DOHH2 (cell line): ENCODE measurements around the gene DNAH3.

Experiments used
- H3F3A ChIP-seq: fragments of 200-600 bp; sonication (generic), shearing (Covaris generic); 2 replicates; pipeline ENCODE4 v1.6.0; 2016; ENCODE audit warnings: antibody characterized with exemption, mild to moderate bottlenecking; ENCODE audit not compliant: control insufficient read depth, insufficient read depth
- H3K27ac ChIP-seq: fragments of 200-600 bp; sonication (generic); 2 replicates; pipeline ENCODE4 v1.5.1; 2014; ENCODE audit warnings: low read depth, mild to moderate bottlenecking, low read length, moderate library complexity
- H3K27me3 ChIP-seq: fragments of 200-600 bp; sonication (generic); 2 replicates; pipeline ENCODE4 v1.6.1; 2014; ENCODE audit warnings: mild to moderate bottlenecking, low read length, mixed read lengths; ENCODE audit not compliant: control insufficient read depth
- H3K36me3 ChIP-seq: fragments of 200-600 bp; sonication (generic); 2 replicates; pipeline ENCODE4 v1.6.1; 2014; ENCODE audit warnings: mild to moderate bottlenecking, low read length, moderate library complexity, mixed read lengths; ENCODE audit not compliant: control insufficient read depth
- H3K4me1 ChIP-seq: fragments of 200-600 bp; sonication (generic); 2 replicates; pipeline ENCODE4 v1.6.1; 2014; ENCODE audit warnings: mild to moderate bottlenecking, low read length, mixed read lengths; ENCODE audit not compliant: control insufficient read depth
- H3K4me2 ChIP-seq: fragments of 200-600 bp; sonication (generic); 2 replicates; pipeline ENCODE4 v1.6.0; 2014; ENCODE audit warnings: mild to moderate bottlenecking, low read length, moderate library complexity
- H3K4me3 ChIP-seq: fragments of 200-600 bp; sonication (generic); 2 replicates; pipeline ENCODE4 v1.5.1; 2014; ENCODE audit warnings: mild to moderate bottlenecking, low read length, mixed read lengths
- H3K79me2 ChIP-seq: fragments of 200-600 bp; sonication (generic); 2 replicates; pipeline ENCODE4 v1.6.1; 2014; ENCODE audit warnings: mild to moderate bottlenecking, low read length, mixed read lengths; ENCODE audit not compliant: control insufficient read depth
- H3K9me2 ChIP-seq: fragments of 200-600 bp; sonication (generic); replicated peaks from 2 replicates; pipeline ENCODE4 v1.6.1; 2014; ENCODE audit warnings: mild to moderate bottlenecking, low read length, mixed read lengths; ENCODE audit not compliant: control insufficient read depth
- H3K9me3 ChIP-seq: fragments of 200-600 bp; sonication (generic); 2 replicates; pipeline ENCODE4 v1.6.1; 2014; ENCODE audit warnings: antibody characterized with exemption, low read length, mixed read lengths; ENCODE audit not compliant: control insufficient read depth, insufficient read depth
- H4K20me1 ChIP-seq: fragments of 200-600 bp; sonication (generic); 2 replicates; pipeline ENCODE4 v1.6.0; 2014; ENCODE audit warnings: low read depth, mild to moderate bottlenecking, antibody characterized with exemption, low read length, moderate library complexity; ENCODE audit not compliant: control insufficient read depth, insufficient read depth
- EZH2phosphoT487 ChIP-seq: fragments of 200-600 bp; sonication (generic); IDR thresholded peaks from 2 replicates; pipeline ENCODE4 v1.6.1; 2017; ENCODE audit warnings: borderline replicate concordance, mild to moderate bottlenecking, antibody characterized with exemption, low read length, moderate library complexity, mixed read lengths
- TF ChIP-seq, protein P1 (sequence below): fragments of 200-600 bp; sonication (generic); IDR thresholded peaks from one replicate; pipeline ENCODE4 v1.5.1; 2014; ENCODE audit warnings: antibody characterized with exemption, mild to moderate bottlenecking, low read depth, low read length; ENCODE audit not compliant: poor library complexity, severe bottlenecking

Gene DNAH3

DNA sequence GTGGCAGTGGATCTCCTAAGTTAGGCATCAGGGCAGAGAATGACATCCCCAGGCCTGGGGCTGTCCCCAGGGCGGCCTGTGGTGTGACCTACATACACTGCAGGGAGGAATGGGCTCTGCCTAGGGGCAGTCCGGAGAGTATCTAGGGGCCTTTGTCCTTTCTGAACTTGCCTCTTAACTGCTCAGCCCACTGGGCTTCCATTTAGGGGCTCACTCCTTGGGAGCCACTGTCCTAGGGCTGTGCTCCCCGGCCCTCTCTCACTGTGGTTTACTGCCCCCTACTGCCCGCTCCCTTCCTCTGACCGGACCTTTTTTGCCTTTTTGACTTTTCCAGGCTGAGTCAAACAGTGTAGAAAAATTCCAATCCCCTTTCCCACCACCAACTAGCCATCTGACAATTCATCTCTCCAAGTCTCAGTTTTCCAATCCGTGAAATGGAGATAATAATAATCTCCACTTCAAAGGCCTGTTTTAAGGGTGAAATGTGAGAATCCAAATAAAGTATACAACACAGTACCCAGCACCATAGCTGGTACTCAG is 66.8 kb downstream of the DNAH3 start:
- Histone ChIP-seq H3K4me1 (no peaks in the 10 kb centered on the region), H3F3A (no peaks in the 10 kb centered on the region), H4K20me1 (no peaks in the 10 kb centered on the region), H3K9me2 (no peaks in the 10 kb centered on the region), H3K4me3 (no peak overlapping the region), H3K27me3 (peaks cover 7% of the 10 kb centered on the region), H3K4me2 (no peak overlapping the region), H3K9me3 (no peaks in the 10 kb centered on the region), H3K36me3 (no peaks in the 10 kb centered on the region), H3K79me2 (no peaks in the 10 kb centered on the region), H3K27ac (no peak overlapping the region)
- TF ChIP-seq, protein P1, sequence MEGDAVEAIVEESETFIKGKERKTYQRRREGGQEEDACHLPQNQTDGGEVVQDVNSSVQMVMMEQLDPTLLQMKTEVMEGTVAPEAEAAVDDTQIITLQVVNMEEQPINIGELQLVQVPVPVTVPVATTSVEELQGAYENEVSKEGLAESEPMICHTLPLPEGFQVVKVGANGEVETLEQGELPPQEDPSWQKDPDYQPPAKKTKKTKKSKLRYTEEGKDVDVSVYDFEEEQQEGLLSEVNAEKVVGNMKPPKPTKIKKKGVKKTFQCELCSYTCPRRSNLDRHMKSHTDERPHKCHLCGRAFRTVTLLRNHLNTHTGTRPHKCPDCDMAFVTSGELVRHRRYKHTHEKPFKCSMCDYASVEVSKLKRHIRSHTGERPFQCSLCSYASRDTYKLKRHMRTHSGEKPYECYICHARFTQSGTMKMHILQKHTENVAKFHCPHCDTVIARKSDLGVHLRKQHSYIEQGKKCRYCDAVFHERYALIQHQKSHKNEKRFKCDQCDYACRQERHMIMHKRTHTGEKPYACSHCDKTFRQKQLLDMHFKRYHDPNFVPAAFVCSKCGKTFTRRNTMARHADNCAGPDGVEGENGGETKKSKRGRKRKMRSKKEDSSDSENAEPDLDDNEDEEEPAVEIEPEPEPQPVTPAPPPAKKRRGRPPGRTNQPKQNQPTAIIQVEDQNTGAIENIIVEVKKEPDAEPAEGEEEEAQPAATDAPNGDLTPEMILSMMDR = peak; percentile 82
- TF ChIP-seq EZH2phosphoT487 = no peak

DNA sequence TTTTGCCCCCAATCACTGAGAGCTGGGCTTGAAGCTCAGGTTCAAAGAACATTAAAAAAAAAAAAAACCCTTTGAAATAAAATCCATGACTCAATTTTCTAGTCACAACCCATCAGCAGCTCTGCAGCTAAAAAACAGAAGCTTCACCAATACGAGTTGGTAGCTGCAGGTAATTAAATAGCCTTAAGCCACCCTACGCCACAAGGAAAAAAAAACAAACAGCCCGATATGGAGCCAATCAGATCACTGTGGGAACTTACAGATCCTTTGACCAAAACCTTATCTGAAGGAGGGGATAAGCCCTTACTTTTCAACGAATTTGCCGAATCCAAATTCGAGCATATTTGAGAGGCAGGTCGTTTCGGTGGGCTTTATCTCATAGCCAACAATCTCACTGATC is 69.3 kb downstream of the DNAH3 start:
- no peak for TF ChIP-seq EZH2phosphoT487
- TF ChIP-seq, protein P1 = no peak
- Histone ChIP-seq H3K4me3 (no peak overlapping the region), H3K4me2 (no peak overlapping the region), H3K4me1 (no peaks in the 10 kb centered on the region), H3K79me2 (no peaks in the 10 kb centered on the region), H3F3A (no peaks in the 10 kb centered on the region), H3K27me3 (no peaks in the 10 kb centered on the region), H4K20me1 (no peaks in the 10 kb centered on the region), H3K36me3 (no peaks in the 10 kb centered on the region), H3K9me3 (no peaks in the 10 kb centered on the region), H3K27ac (no peak overlapping the region), H3K9me2 (no peaks in the 10 kb centered on the region)

DNA sequence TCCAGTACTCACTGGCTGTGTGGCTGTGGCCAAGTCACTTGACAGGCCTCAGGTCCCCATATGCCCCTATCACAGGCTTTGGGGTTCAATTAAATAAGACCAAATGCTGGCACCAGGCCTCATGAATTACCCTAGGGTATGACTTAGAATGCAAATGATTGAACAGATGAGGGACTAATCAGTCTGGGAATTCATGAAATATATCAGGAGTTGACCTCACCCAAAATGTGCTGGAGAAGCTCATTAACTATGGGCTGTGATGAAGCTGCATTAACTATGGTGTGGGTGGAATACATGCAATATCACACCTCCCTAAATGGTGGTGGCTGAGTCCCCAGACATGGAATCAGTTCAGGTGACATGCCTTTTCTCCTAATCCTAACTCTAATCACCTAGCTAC is 72.1 kb downstream of the DNAH3 start:
- Histone ChIP-seq H3F3A (no peaks in the 10 kb centered on the region), H3K4me1 (no peaks in the 10 kb centered on the region), H3K9me2 (no peaks in the 10 kb centered on the region), H4K20me1 (no peaks in the 10 kb centered on the region), H3K79me2 (no peaks in the 10 kb centered on the region), H3K27ac (no peak overlapping the region), H3K9me3 (no peaks in the 10 kb centered on the region), H3K4me3 (no peak overlapping the region), H3K36me3 (no peaks in the 10 kb centered on the region), H3K4me2 (no peak overlapping the region), H3K27me3 (no peaks in the 10 kb centered on the region; the same call in 1 of the 2 replicates)
- TF ChIP-seq, protein P1 = no peak
- no peak for TF ChIP-seq EZH2phosphoT487
